Adrenal gland (tissue), 5 donors: ENCODE measurements around the gene IQCM.

Experiments used
- CTCF ChIP-seq, 6 experiments: fragments of 450-650 bp in 4 of 6; fragments of 200-600 bp in 2 of 6; sonication (generic) in 1 of 6; IDR thresholded peaks; 1 replicate in 5 of 6; 2 replicates in 1 of 6; pipeline versions ENCODE4 v1.5.1 to v1.8.0; 2016 to 2021; ENCODE audit warnings: antibody characterized with exemption in 6 of 6, mild to moderate bottlenecking in 2 of 6, moderate library complexity in 1 of 6
- POLR2A ChIP-seq, 2 donors: fragments of 450-650 bp; IDR thresholded peaks; one replicate each; pipeline ENCODE4 v1.6.1; 2017; ENCODE audit warnings: antibody characterized with exemption in 2 of 2, mild to moderate bottlenecking in 2 of 2, moderate library complexity in 1 of 2
- donor health status: DM: no; HTN: no; CAD: no.

GRCh38 chr4:149825336-149825735, 9.7 kb upstream of the IQCM start:
- TF ChIP-seq CTCF (IDR thresholded peaks at IDR 0.05) (no peak), POLR2A (IDR thresholded peaks at IDR 0.05) (no peak)
